ENCODE data around the gene ZNF563.

DNA sequence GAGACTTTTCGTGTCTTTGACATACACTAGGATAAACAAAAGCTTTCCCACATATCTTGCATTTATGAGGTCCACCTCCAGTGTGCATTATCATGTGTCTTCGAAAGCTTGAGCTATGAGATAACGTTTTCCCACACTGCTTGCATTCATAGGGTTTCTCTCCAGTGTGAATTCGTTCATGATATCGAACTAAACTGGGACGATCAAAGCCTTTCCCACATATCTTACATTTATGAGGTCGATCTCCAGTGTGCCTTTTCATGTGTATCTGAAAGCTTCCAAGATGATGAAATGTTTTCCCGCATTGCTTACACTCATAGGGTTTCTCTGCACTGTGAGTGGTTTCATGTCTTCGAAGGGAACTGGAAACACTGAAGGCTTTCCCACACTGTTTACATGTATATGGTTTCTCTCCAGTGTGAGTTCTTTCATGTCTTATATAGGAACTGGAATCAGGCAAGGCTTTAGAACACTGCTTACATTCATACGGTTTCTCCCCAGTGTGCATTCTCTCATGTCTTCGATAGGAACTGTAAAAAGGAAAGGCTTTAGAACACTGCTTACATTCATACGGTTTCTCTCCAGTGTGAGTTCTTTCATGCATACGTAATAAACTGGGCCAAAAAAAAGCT, 14.5 kb downstream of the ZNF563 start:
- TF ChIP-seq, protein P1, sequence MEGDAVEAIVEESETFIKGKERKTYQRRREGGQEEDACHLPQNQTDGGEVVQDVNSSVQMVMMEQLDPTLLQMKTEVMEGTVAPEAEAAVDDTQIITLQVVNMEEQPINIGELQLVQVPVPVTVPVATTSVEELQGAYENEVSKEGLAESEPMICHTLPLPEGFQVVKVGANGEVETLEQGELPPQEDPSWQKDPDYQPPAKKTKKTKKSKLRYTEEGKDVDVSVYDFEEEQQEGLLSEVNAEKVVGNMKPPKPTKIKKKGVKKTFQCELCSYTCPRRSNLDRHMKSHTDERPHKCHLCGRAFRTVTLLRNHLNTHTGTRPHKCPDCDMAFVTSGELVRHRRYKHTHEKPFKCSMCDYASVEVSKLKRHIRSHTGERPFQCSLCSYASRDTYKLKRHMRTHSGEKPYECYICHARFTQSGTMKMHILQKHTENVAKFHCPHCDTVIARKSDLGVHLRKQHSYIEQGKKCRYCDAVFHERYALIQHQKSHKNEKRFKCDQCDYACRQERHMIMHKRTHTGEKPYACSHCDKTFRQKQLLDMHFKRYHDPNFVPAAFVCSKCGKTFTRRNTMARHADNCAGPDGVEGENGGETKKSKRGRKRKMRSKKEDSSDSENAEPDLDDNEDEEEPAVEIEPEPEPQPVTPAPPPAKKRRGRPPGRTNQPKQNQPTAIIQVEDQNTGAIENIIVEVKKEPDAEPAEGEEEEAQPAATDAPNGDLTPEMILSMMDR (IDR thresholded peaks at IDR 0.05) = no peak
- TF ChIP-seq POLR2AphosphoS5 (IDR thresholded peaks at IDR 0.05) = no peak
- no peak for TF ChIP-seq POLR2A (IDR thresholded peaks at IDR 0.05)
- TF ChIP-seq EP300 (IDR thresholded peaks at IDR 0.05) = no peak

Measured in gastroesophageal sphincter (tissue), 3 donors.